LNCaP clone FGC (cell line): ENCODE results near the gene DNAH9.

ENCODE experiments used
- DNase-seq: peaks from one replicate; pipeline ENCODE4 v3.0.0-alpha.2; 2011; ENCODE audit warnings: low read depth
- H3K4me3 ChIP-seq: 2 replicates; pipeline ENCODE4 v1.5.1; 2011; ENCODE audit warnings: mild to moderate bottlenecking, low read depth, low read length, control low read depth
- CTCF ChIP-seq: IDR thresholded peaks from 2 replicates; pipeline ENCODE4 v1.5.1; 2012; ENCODE audit warnings: mild to moderate bottlenecking; ENCODE audit not compliant: control insufficient read depth, insufficient read depth; ENCODE audit errors: extremely low read depth

The DNAH9 gene

GRCh38 chr17:11980813-11981212 lies 382.5 kb downstream of the DNAH9 start:
- no peak for DNase-seq
- TF ChIP-seq CTCF = no peak; the same call in 1 of the 2 replicates
- H3K4me3 ChIP-seq = no peak overlapping the region

- H3K4me3 ChIP-seq = no peak overlapping the region
- TF ChIP-seq CTCF = no peak
- no peak for DNase-seq
These were observed 383.6 kb downstream of the DNAH9 start for GRCh38 chr17:11981862-11982261.

- DNase-seq = peak; percentile 82
- TF ChIP-seq CTCF = peak; percentile 28
- H3K4me3 ChIP-seq = peak overlapping the region; percentile 25
These were observed 388.1 kb downstream of the DNAH9 start for GRCh38 chr17:11986179-11986941.

- H3K4me3 ChIP-seq = peak overlapping the region; percentile 25
- no peak for DNase-seq
- peak; percentile 56 for TF ChIP-seq CTCF
These were observed 388.7 kb downstream of the DNAH9 start for GRCh38 chr17:11986942-11987329.

- DNase-seq = no peak
- no peak overlapping the region for H3K4me3 ChIP-seq
- 0 out of 2 replicates have a peak, but pooled peaks have one; percentile 3 for TF ChIP-seq CTCF
These were observed 392.2 kb downstream of the DNAH9 start for GRCh38 chr17:11990363-11990983.

- DNase-seq = no peak
- H3K4me3 ChIP-seq = no peak overlapping the region
- no peak for TF ChIP-seq CTCF
These were observed 393.2 kb downstream of the DNAH9 start for GRCh38 chr17:11991461-11991860.
